HepG2 (cell line): Measurements from ENCODE around the gene EEF1AKMT3. TPM values are rescaled to one million over a fixed set of nuclear protein-coding genes. Genes with fewer than 3 reads are reported as not detected.
A peak's percentile ranks its signal among the peaks of the same experiment; 100 is the strongest.

Experiments
- ARNT2 ChIP-seq: sonication (generic); formaldehyde crosslinking; IDR thresholded peaks from 2 replicates; pipeline ENCODE4 v1.8.0; 2022; ENCODE audit warnings: mild to moderate bottlenecking, low read depth, missing genetic modification reagents, moderate library complexity
- ELF1 ChIP-seq: sonication (generic); formaldehyde crosslinking; IDR thresholded peaks from 2 replicates; pipeline ENCODE4 v1.4.0; 2020; ENCODE audit warnings: missing genetic modification reagents
- ELK4 ChIP-seq: sonication (generic); formaldehyde crosslinking; IDR thresholded peaks from 2 replicates; pipeline ENCODE4 v1.9.0; 2021; ENCODE audit warnings: missing genetic modification reagents, borderline replicate concordance
- GTF2F1 ChIP-seq: fragments of 150-350 bp; IDR thresholded peaks from 2 replicates; pipeline ENCODE4 v1.6.1; 2014; ENCODE audit warnings: low read length
- GZF1 ChIP-seq: sonication (generic); formaldehyde crosslinking; IDR thresholded peaks from 2 replicates; pipeline ENCODE4 v1.5.1; 2020; ENCODE audit warnings: mild to moderate bottlenecking, missing genetic modification reagents
- KMT2B ChIP-seq: IDR thresholded peaks from 2 replicates; pipeline ENCODE4 v1.6.1; 2016; ENCODE audit warnings: missing genetic modification reagents, missing compliant biosample characterization
- MBNL3 ChIP-seq: fragments of 250-450 bp; sonication (Bioruptor Pico); conservative IDR thresholded peaks from 2 replicates; pipeline ENCODE4 v1.8.0; 2022; ENCODE audit warnings: mild to moderate bottlenecking, inconsistent platforms
- MXD1 ChIP-seq: sonication (generic); formaldehyde crosslinking; IDR thresholded peaks from 2 replicates; pipeline ENCODE4 v1.4.0; 2020; ENCODE audit warnings: mild to moderate bottlenecking, missing genetic modification reagents
- NFYB ChIP-seq: sonication (generic); formaldehyde crosslinking; IDR thresholded peaks from 2 replicates; pipeline ENCODE4 v1.4.0; 2020; ENCODE audit warnings: missing genetic modification reagents
- NR2F6 ChIP-seq, 2 experiments: IDR thresholded peaks; 2 replicates each; pipeline ENCODE4 v1.6.1; 2016; ENCODE audit warnings: antibody characterized with exemption in 1 of 2, mild to moderate bottlenecking in 1 of 2
- PCBP2 ChIP-seq: fragments of 200-400 bp; formaldehyde crosslinking; optimal IDR thresholded peaks from 2 replicates; pipeline ENCODE3; 2018; ENCODE audit warnings: low read length, low read depth; ENCODE audit not compliant: poor library complexity, severe bottlenecking
- RFX3 ChIP-seq: IDR thresholded peaks from 2 replicates; pipeline ENCODE4 v1.6.1; 2016; ENCODE audit warnings: missing biosample characterization, missing genetic modification reagents
- SMAD1 ChIP-seq: sonication (generic); formaldehyde crosslinking; IDR thresholded peaks from 2 replicates; pipeline ENCODE4 v1.4.0; 2020; ENCODE audit warnings: missing genetic modification reagents, low read depth, mild to moderate bottlenecking, borderline replicate concordance
- SP1 ChIP-seq, 2 experiments: fragments of 450-650 bp in 1 of 2; sonication (generic) in 1 of 2; formaldehyde crosslinking in 1 of 2; IDR thresholded peaks; 2 replicates each; pipeline versions ENCODE4 v1.4.0 to v1.6.1; 2016 to 2020; ENCODE audit warnings: missing genetic modification reagents in 1 of 2
- SRSF4 ChIP-seq: fragments of 200-400 bp; formaldehyde crosslinking; IDR thresholded peaks from one replicate; pipeline ENCODE4 v1.6.1; 2018; ENCODE audit warnings: mild to moderate bottlenecking, low read depth, low read length, moderate library complexity; ENCODE audit not compliant: poor library complexity, severe bottlenecking
- TAF1 ChIP-seq: sonication (generic); formaldehyde crosslinking; IDR thresholded peaks from 2 replicates; pipeline ENCODE4 v1.4.0; 2020; ENCODE audit warnings: missing genetic modification reagents
- XBP1 ChIP-seq: sonication (generic); formaldehyde crosslinking; IDR thresholded peaks from 2 replicates; pipeline ENCODE4 v1.5.0; 2020; ENCODE audit warnings: missing genetic modification reagents
- ZC3H4 ChIP-seq: sonication (generic); formaldehyde crosslinking; IDR thresholded peaks from 2 replicates; pipeline ENCODE4 v1.4.0; 2020; ENCODE audit warnings: missing genetic modification reagents, borderline replicate concordance
- ZNF282 ChIP-seq: fragments of 450-650 bp; IDR thresholded peaks from 2 replicates; pipeline ENCODE4 v1.6.1; 2018; ENCODE audit not compliant: partially characterized antibody
- ZNF501 ChIP-seq: sonication (generic); formaldehyde crosslinking; IDR thresholded peaks from 2 replicates; pipeline ENCODE4 v1.5.1; 2020; ENCODE audit warnings: mild to moderate bottlenecking, moderate library complexity, missing genetic modification reagents
- ZNF552 ChIP-seq: sonication (generic); formaldehyde crosslinking; IDR thresholded peaks from 2 replicates; pipeline ENCODE4 v1.9.0; 2022; ENCODE audit warnings: missing genetic modification reagents, mild to moderate bottlenecking, borderline replicate concordance
- polyA plus RNA-seq, 8 experiments: library from polyadenylated mRNA; depleted of rRNA in 3 of 8; stranded (reverse) in 7 of 8; unstranded in 1 of 8; fragments of >200 nt; fragmentation: Illumina TruSeq in 4 of 8; extraction: Trizol in 4 of 8; gene quantifications; 2 replicates each; pipeline versions ENCODE4 v1.2.1 to v1.2.3, GENCODE V29; 2011 to 2016; ENCODE audit warnings: low read depth in 4 of 8, missing spikeins in 1 of 8, mixed read lengths in 1 of 8; ENCODE audit not compliant: insufficient read depth in 1 of 8
- total RNA-seq, 5 experiments: library from RNA; depleted of rRNA; stranded (reverse); fragments of >200 nt; fragmentation: Illumina TruSeq; extraction: Trizol; gene quantifications; 2 replicates each; pipeline ENCODE4 v1.2.3, GENCODE V29; 2016; ENCODE audit warnings: low read depth in 1 of 5
- TF ChIP-seq, protein P1 (sequence below): sonication (generic); formaldehyde crosslinking; IDR thresholded peaks from 2 replicates; pipeline ENCODE4 v1.8.0; 2022; ENCODE audit warnings: missing genetic modification reagents, mild to moderate bottlenecking, borderline replicate concordance
- TF ChIP-seq, protein P2 (sequence below): IDR thresholded peaks from 2 replicates; pipeline ENCODE4 v1.6.1; 2016; ENCODE audit warnings: mild to moderate bottlenecking
- TF ChIP-seq, protein P3 (sequence below): sonication (generic); formaldehyde crosslinking; IDR thresholded peaks from 2 replicates; pipeline ENCODE4 v1.4.0; 2020; ENCODE audit warnings: mild to moderate bottlenecking, low read depth, missing genetic modification reagents

The EEF1AKMT3 gene
- total and polyA plus RNA-seq, 2 of the 13 experiments (the other 11 are each of a cell fraction or from before 2014, with no cell fraction given), result 4.7 to 11.4 TPM

DNA sequence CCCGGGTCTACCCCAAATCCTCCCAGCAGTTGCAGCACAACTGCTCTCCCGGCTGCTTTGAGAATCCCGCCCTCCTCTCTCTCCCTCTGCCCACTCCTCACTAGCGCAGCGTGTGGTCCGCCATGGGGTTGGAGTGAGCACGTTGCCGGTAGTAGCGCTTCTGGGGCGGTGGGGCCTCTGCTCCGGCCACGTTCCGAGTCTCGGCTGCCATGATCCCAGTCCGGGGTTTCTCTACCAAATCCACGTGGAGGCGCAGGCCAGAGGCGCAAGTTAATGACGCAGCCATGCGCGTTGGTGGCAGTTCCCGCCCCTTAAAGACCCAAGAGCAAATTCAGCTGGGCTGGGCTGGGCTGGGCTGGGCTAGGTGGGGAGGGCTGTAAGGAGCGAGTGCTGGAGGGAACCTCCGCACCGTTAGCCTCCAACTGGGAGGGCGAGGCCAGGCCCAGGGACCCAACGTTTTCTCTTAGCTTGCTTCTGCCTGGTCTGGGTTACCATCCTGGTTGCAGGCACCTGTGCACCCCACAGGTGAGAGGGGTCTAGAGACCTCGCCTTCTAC, 463 bp upstream of the EEF1AKMT3 start, which contains the start of gene METTL1 (continued):
- TF ChIP-seq, protein P1, sequence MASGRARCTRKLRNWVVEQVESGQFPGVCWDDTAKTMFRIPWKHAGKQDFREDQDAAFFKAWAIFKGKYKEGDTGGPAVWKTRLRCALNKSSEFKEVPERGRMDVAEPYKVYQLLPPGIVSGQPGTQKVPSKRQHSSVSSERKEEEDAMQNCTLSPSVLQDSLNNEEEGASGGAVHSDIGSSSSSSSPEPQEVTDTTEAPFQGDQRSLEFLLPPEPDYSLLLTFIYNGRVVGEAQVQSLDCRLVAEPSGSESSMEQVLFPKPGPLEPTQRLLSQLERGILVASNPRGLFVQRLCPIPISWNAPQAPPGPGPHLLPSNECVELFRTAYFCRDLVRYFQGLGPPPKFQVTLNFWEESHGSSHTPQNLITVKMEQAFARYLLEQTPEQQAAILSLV, result peak; percentile 78; the same call in 1 of the 2 replicates
- TF ChIP-seq TAF1 (CRISPR knock-in tag), result peak; percentile 94
- TF ChIP-seq RFX3 (CRISPR knock-in tag), result no peak
- TF ChIP-seq NFYB, result peak; percentile 47
- no peak; the same call in 1 of the 2 replicates for TF ChIP-seq XBP1 (CRISPR knock-in tag)
- no peak; the same call in 1 of the 2 replicates for TF ChIP-seq NR2F6 (IDR thresholded peaks at IDR 0.05)
- peak; percentile 35; the same call in 1 of the 2 replicates for TF ChIP-seq NR2F6 (CRISPR knock-in tag; IDR thresholded peaks at IDR 0.05)
- TF ChIP-seq, protein P2, sequence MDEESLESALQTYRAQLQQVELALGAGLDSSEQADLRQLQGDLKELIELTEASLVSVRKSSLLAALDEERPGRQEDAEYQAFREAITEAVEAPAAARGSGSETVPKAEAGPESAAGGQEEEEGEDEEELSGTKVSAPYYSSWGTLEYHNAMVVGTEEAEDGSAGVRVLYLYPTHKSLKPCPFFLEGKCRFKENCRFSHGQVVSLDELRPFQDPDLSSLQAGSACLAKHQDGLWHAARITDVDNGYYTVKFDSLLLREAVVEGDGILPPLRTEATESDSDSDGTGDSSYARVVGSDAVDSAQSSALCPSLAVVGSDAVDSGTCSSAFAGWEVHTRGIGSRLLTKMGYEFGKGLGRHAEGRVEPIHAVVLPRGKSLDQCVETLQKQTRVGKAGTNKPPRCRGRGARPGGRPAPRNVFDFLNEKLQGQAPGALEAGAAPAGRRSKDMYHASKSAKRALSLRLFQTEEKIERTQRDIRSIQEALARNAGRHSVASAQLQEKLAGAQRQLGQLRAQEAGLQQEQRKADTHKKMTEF, result peak; percentile 59; the same call in 1 of the 2 replicates
- TF ChIP-seq SMAD1 (CRISPR knock-in tag), result no peak
- no peak for TF ChIP-seq ELK4 (CRISPR knock-in tag)
- TF ChIP-seq MBNL3, result no peak
- peak; percentile 43; the same call in 1 of the 2 replicates for TF ChIP-seq ELF1 (CRISPR knock-in tag)
- TF ChIP-seq MXD1 (CRISPR knock-in tag), result peak; percentile 99; the same call in 1 of the 2 replicates
- TF ChIP-seq ZNF501 (CRISPR knock-in tag), result peak; percentile 96
- TF ChIP-seq, protein P3, sequence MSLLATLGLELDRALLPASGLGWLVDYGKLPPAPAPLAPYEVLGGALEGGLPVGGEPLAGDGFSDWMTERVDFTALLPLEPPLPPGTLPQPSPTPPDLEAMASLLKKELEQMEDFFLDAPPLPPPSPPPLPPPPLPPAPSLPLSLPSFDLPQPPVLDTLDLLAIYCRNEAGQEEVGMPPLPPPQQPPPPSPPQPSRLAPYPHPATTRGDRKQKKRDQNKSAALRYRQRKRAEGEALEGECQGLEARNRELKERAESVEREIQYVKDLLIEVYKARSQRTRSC (CRISPR knock-in tag), result no peak
- no peak for TF ChIP-seq SP1 (IDR thresholded peaks at IDR 0.05)
- peak; percentile 94 for TF ChIP-seq SP1 (CRISPR knock-in tag; IDR thresholded peaks at IDR 0.05)
- peak; percentile 55; the same call in 1 of the 2 replicates for TF ChIP-seq GTF2F1
- no peak for TF ChIP-seq SRSF4
- no peak for TF ChIP-seq ZNF282
- TF ChIP-seq KMT2B (CRISPR knock-in tag), result peak; percentile 86
- no peak for TF ChIP-seq PCBP2
- no peak for TF ChIP-seq GZF1 (CRISPR knock-in tag)
- peak; percentile 89 for TF ChIP-seq ARNT2 (CRISPR knock-in tag)
- peak; percentile 49 for TF ChIP-seq ZNF552
- peak; percentile 23; the same call in 1 of the 2 replicates for TF ChIP-seq ZC3H4
